ENCODE results near the gene CDH4. TPM values are rescaled to one million over a fixed set of nuclear protein-coding genes. Genes with fewer than 3 reads are reported as not detected.
A peak's percentile ranks its signal among the peaks of the same experiment; 100 is the strongest.

CDH4 gene
- total RNA-seq, 1 donor from 2014 or later = not detected

DNA sequence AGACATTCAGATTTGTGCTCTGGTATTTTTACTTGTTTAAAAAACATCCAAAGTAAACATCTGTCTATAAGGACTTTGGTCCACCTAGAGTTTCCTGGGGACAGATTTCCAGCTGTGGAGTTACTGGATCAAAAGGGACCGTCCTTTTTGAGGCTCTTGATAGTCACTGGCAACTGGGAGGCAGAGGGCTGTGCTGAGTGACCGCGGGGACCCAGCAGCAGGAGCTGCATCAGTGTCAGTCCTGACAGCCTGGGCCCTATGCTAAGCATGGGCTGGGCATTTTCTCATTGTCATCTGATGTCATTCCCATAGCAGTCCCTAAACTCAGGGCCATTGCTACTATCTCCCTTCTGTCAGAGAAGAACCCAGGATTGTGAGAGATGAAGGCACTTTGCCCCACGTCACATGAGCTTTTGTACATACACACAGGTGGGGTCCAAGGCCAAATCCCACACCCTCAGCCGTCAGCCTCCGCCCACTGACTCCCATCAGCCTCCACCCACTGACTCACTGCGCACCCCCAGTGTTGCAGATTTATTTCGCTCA is 519.8 kb downstream of the CDH4 start:
- DNase-seq (no peak), ATAC-seq (no peak)
- intact Hi-C loops (cut with micrococcal nuclease) = no loop called here

DNA sequence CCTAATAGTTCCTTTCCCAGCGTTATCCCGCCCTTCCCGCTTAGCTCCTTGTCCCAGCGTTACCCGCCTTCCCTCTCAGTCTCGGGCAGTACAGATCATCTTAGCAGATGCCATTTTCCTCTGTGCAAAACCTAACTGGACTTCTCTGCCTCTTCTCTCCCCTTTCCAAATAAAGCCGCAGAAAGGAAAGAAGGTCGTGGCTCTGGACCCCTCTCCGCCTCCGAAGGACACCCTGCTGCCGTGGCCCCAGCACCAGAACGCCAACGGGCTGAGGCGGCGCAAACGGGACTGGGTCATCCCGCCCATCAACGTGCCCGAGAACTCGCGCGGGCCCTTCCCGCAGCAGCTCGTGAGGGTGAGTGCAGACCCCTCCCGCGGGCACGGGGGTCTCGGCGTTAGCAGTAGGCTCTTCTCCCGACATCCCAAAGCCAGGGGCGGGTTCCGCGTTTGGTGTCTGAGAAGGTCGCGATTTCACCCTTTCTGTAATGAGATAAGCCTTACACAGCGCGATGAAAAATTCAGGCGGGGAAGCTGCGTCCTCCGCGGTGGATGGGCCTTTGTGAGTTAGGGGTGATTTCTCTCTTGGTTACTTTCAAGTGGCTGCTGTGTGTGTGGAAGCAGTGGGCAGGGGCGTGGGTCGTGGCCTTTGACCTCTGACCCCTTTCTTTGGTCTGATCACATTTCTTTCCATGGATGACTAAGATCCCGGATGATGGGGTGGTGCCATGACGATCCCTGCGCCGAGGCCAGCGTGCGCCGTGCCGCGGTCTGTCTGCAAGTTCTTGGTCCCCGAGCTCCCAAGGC is 521.0 kb downstream of the CDH4 start:
- DNase-seq = no peak
- intact Hi-C loops (cut with micrococcal nuclease) = no loop called here
- no peak for ATAC-seq

DNA sequence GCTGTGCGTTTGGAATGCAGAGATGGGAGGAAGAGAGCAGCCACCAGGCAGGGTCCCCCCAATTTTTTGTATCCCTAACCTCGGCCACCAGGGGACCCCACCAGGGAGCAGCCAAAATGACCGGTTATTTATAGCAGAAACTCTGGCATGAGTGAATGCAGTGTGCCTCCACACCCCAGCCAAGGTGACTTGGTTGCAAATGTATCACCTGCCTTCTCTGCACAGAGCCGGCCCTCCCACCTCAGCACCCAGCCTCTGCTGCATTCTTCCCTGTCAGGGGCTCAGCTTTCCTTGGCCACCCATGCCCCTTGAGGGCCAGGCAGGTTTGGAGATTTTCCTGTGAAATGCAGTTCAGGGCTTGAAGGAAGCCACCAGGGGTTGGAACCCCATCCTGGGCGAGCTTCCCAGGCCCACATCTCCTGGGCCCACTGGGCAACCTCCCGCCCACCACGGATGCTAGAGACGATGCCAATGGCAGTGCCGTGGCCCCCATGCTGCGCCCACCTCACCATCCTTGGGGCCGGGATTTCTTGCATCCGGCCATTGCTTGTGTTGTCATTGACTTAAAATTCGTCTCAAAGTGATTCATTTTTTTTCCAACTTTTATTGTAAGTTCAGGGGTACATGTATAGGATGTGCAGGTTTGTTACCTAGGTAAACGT is 522.0 kb downstream of the CDH4 start:
- intact Hi-C loops (cut with micrococcal nuclease) = no loop called here
- DNase-seq (no peak), ATAC-seq (no peak)

DNA sequence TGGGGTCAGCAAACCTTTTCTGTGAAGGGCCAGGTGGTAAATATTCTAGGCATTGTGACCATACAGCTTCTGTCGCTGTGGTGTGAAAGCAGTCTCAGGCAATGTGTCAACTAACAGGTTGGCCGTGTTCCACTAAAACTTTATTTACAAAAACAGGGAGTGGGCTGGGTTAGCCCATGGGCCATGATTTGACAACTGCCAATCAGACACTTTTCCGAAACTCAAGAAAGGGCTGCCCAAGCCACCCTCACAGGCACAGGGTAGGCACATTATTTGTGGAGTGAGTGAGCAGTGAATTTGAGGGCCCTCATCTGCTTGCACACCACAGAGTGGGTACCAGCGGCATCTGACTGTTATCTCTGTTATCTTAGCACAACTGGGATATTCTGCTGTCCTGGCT is 523.4 kb downstream of the CDH4 start:
- DNase-seq = no peak
- intact Hi-C loops (cut with micrococcal nuclease) = no loop called here
- no peak for ATAC-seq

DNA sequence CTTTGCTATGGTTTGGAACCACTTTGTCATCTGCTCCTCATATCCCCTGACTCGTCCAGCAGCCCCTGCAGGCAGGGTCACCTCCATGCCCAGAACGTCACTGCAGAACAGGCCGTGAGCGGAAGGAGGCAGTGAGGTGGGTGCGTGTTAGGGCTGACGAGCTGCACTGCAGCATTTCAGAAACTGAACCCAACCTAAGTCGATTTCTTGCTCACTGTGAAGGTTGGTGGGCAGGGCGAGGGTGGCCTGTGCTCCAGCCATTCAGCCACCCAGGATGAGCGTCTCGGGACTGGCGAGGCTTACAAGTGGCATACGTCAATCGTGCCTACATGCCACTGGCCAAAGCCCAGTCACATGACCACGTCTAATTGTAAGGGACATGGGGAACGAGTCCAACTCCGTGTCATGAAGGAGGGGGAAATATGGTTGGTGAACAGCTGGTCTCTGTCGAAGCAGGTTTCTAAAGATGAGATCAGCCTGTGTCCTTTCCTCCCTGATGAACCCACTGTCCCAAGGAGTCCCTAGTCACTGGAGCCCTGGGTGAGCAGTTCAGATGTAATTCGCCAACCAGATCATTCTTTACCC is 524.5 kb downstream of the CDH4 start:
- DNase-seq (no peak), ATAC-seq (no peak)
- intact Hi-C loops (cut with micrococcal nuclease) = no loop called here

- ATAC-seq = no peak
- intact Hi-C loops (cut with micrococcal nuclease) = no loop called here
- no peak for DNase-seq
Observed at GRCh38 chr20:61777773-61778494, 525.9 kb downstream of the CDH4 start.

GRCh38 chr20:61778495-61778863 is 526.4 kb downstream of the CDH4 start:
- intact Hi-C loops (cut with micrococcal nuclease) = no loop called here
- ATAC-seq (no peak), DNase-seq (no peak)

DNA sequence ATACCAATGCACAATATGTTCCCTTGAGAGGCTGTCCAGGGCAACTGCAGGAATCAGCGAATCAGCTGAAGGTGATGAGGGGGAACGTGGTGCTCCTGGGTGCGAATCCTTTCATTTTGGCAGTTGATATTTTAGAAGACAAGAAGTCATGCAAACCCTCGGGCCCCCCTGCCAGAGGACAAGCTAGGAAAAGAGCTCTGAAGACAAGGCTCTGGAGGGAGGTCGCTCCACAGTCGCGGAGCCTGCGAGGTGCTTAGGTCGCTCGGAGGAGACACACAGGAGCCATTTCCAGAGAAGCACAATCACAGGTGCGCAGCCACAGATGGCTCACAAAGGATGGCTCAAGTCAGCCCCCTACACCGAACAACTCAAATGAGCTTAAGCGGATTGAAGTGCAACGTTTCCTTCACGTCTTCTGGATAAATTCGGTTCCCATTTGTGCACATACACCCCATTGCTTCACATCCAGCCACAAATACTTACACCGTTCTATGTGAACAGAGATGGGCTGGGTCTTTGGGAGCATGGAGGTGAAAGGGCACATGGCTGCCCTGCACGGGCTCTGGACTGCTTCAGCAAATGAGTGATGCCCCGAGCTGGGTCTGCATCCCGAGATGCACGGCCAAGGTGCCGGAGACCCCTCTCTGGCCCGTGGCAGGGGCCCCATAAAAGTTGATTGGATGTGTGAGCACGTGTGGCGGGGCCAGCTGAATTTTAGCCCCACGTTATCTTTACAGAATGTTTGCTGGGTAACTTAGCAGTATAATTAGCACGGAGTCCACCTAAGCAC is 527.3 kb downstream of the CDH4 start:
- intact Hi-C loops (cut with micrococcal nuclease) = no loop called here
- ATAC-seq = no peak
- no peak for DNase-seq

- no peak for ATAC-seq
- DNase-seq = no peak
- intact Hi-C loops (cut with micrococcal nuclease) = no loop called here
Observed at GRCh38 chr20:61780066-61780465, 528.0 kb downstream of the CDH4 start.

GRCh38 chr20:61784801-61785566 is 532.9 kb downstream of the CDH4 start:
- no peak for ATAC-seq
- intact Hi-C loops (cut with micrococcal nuclease) = no loop called here

GRCh38 chr20:61785567-61785816 is 533.4 kb downstream of the CDH4 start:
- intact Hi-C loops (cut with micrococcal nuclease) = no loop called here
- no peak for ATAC-seq
- DNase-seq = no peak

More at GRCh38 chr20:61784801-61785566, 532.9 kb downstream of the CDH4 start:
- DNase-seq = peak; percentile 13

DNA sequence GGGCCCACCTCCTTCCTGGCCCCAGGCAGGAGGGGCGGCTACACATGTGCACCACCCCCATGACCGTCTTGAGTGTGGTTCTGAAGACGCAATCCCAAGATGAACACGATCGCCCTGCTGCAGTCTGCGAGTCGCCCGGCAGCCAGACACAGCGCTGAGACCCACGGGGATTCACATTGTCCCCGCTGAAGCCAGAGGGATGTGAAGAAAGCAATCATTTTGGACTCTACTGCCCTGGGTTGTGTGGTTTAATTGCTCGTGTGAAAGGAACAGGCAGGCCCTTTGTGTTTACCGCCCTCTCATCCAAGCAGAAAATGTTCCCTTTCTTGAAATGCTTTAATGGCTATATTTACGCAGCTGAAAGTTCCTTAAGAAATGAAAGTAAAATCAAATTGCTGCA is 534.2 kb downstream of the CDH4 start:
- DNase-seq (peak; percentile 2), ATAC-seq (no peak)
- intact Hi-C loops (cut with micrococcal nuclease) = no loop called here

GRCh38 chr20:61788343-61788742 is 536.3 kb downstream of the CDH4 start:
- intact Hi-C loops (cut with micrococcal nuclease) = no loop called here
- DNase-seq (peak; percentile 13), ATAC-seq (no peak)

GRCh38 chr20:61789329-61789728 is 537.3 kb downstream of the CDH4 start:
- DNase-seq = peak; percentile 7
- intact Hi-C loops (cut with micrococcal nuclease) = no loop called here
- ATAC-seq = no peak

- intact Hi-C loops (cut with micrococcal nuclease) = no loop called here
- no peak for ATAC-seq
- DNase-seq = no peak
Observed at GRCh38 chr20:61790116-61790827, 538.2 kb downstream of the CDH4 start.

GRCh38 chr20:61791995-61792394 is 539.9 kb downstream of the CDH4 start:
- DNase-seq = peak; percentile 9
- no peak for ATAC-seq
- intact Hi-C loops (cut with micrococcal nuclease) = no loop called here

DNA sequence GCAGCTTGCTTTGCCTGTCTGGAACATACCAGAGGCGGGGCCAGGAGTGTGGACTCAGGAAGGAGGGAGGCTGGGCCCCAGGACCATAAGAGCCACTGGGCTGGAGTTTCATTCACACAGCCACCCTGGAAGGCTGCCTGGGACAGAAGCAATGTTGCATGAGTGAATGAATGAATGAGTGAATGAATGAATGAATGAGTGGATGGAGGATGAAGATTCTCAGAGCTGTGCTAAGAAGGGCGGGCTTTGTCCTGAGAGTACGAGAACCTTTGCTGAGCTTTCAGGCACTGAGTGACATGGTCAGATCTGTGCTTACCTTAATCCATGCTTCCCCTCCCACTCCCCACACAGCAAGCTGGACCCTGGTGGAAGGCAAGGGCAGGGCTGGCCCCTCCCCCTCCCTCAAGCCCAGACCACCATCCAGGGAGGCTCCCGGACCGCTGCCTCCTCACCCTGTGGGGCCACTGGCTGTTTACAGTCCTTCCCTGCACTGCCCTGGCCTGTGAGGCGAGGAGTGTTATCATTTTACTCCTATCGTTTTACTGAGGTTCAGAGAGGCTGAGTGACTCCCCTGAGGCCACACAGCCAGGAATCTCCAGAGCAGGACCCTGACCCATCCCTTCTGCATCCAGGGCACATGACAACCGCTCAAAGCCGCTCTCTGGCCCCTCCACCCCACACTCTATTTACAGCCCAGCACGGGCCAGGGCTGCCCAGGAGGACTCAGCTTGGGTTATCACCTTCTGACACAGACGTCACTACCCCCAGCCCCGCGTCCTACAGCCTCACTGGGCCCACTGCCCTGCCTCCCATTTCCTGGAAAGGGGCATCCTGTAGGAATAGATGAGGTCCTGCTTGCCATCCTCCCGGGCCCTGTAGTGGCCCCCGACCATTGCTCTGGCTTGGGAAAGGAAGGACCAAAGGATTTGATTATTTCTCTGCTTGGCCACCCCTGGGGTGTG is 543.9 kb downstream of the CDH4 start:
- ATAC-seq (no peak), DNase-seq (peak; percentile 14)
- intact Hi-C loops (cut with micrococcal nuclease) = no loop called here

Data from left ventricle myocardium superior (tissue), 1 donor.